Left kidney (tissue), 2 donors: ENCODE measurements around the gene CNDP1. TPM values are rescaled to one million over a fixed set of nuclear protein-coding genes. Genes with fewer than 3 reads are reported as not detected.
A peak's percentile ranks its signal among the peaks of the same experiment; 100 is the strongest.
"Not testable (repeated sequence)": the region's sequence is repeated elsewhere in the genome, so short reads cannot be mapped to it uniquely, and the experiment has no call there.

Experiments used
- DNase-seq: peaks from one replicate; pipeline ENCODE4 v3.0.0-alpha.2; 2013
- polyA plus RNA-seq: library from polyadenylated mRNA; unstranded; fragments of 120-200 nt; gene quantifications from one replicate; pipeline ENCODE4 v1.2.1, GENCODE V29; 2013; ENCODE audit not compliant: insufficient read length

The CNDP1 gene
- polyA plus RNA-seq, 1 donor, result 1.6 TPM

- no peak for DNase-seq
Observed at GRCh38 chr18:74546007-74546406, 11.7 kb downstream of the CNDP1 start.

GRCh38 chr18:74546751-74547530 lies 12.6 kb downstream of the CNDP1 start:
- DNase-seq, result no peak

- DNase-seq, result no peak
Observed at GRCh38 chr18:74547860-74548259, 13.6 kb downstream of the CNDP1 start.

- DNase-seq, result no peak
Observed at GRCh38 chr18:74549591-74550104, 15.3 kb downstream of the CNDP1 start.

GRCh38 chr18:74550886-74551285 lies 16.6 kb downstream of the CNDP1 start:
- no peak for DNase-seq

GRCh38 chr18:74551452-74551851 lies 17.2 kb downstream of the CNDP1 start:
- no peak for DNase-seq

GRCh38 chr18:74551936-74552555 lies 17.7 kb downstream of the CNDP1 start:
- DNase-seq, result peak; percentile 88

GRCh38 chr18:74556126-74556525 lies 21.8 kb downstream of the CNDP1 start:
- no peak for DNase-seq

- no peak for DNase-seq
Observed at GRCh38 chr18:74558096-74558495, 23.8 kb downstream of the CNDP1 start.

- no peak for DNase-seq
Observed at GRCh38 chr18:74562131-74562730, 27.9 kb downstream of the CNDP1 start.

- DNase-seq, result no peak
Observed at GRCh38 chr18:74562775-74563174, 28.5 kb downstream of the CNDP1 start.

GRCh38 chr18:74563999-74564398 lies 29.7 kb downstream of the CNDP1 start:
- DNase-seq, result no peak

- DNase-seq, result not testable (repeated sequence)
Observed at GRCh38 chr18:74565164-74565563, 30.9 kb downstream of the CNDP1 start.

GRCh38 chr18:74565993-74566392 lies 31.7 kb downstream of the CNDP1 start:
- not testable (repeated sequence) for DNase-seq

GRCh38 chr18:74567822-74568221 lies 33.5 kb downstream of the CNDP1 start:
- no peak for DNase-seq

GRCh38 chr18:74569401-74569800 lies 35.1 kb downstream of the CNDP1 start:
- DNase-seq, result no peak

GRCh38 chr18:74570266-74570665 lies 36.0 kb downstream of the CNDP1 start:
- no peak for DNase-seq

GRCh38 chr18:74571895-74572680 lies 37.8 kb downstream of the CNDP1 start:
- no peak for DNase-seq

- no peak for DNase-seq
Observed at GRCh38 chr18:74573053-74573452, 38.8 kb downstream of the CNDP1 start.

GRCh38 chr18:74574916-74575315 lies 40.6 kb downstream of the CNDP1 start:
- DNase-seq, result no peak

- DNase-seq, result no peak
Observed at GRCh38 chr18:74577019-74577418, 42.7 kb downstream of the CNDP1 start.

GRCh38 chr18:74579496-74580065 lies 45.3 kb downstream of the CNDP1 start:
- DNase-seq, result no peak
